ENCODE results near the gene EMILIN2.

DNA sequence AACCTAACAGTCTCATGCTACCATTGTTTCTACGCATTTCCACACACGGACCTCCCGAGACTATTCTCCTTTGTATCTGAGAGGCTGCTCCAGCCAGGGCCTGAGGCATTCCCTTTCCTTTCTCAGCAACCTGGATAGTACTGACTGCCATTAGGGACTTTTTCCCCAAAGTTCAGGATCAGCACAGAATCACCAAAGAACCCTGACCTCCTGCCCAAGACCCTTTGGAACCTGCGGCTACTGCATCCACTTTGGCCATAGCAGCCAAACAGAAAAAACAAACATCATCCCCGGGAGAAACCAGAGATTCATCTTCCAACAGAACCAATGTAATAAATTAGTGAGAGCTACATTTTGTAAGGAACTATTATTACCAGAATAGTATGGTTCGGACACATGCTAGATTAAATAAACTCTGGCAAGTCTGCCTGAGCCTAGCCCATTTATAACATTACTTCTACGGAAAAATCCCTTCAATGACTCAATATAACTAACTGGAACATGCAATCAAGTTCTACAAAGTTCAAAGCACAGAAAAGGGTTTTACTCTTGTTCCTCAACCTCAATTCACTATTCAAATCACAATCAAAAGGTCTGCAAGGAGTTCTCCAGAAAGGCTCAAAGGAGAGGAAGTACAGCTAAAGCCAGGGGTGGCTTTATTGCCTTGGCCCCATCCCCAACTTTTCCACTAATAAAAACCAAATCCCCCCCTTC is 114.3 kb downstream of the EMILIN2 start:
- TF ChIP-seq, protein P1, sequence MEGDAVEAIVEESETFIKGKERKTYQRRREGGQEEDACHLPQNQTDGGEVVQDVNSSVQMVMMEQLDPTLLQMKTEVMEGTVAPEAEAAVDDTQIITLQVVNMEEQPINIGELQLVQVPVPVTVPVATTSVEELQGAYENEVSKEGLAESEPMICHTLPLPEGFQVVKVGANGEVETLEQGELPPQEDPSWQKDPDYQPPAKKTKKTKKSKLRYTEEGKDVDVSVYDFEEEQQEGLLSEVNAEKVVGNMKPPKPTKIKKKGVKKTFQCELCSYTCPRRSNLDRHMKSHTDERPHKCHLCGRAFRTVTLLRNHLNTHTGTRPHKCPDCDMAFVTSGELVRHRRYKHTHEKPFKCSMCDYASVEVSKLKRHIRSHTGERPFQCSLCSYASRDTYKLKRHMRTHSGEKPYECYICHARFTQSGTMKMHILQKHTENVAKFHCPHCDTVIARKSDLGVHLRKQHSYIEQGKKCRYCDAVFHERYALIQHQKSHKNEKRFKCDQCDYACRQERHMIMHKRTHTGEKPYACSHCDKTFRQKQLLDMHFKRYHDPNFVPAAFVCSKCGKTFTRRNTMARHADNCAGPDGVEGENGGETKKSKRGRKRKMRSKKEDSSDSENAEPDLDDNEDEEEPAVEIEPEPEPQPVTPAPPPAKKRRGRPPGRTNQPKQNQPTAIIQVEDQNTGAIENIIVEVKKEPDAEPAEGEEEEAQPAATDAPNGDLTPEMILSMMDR (IDR thresholded peaks at IDR 0.05; ENCODE audit: low read depth, low read length, poor library complexity, severe bottlenecking) = no peak
- no peak for TF ChIP-seq EZH2phosphoT487 (IDR thresholded peaks at IDR 0.05; ENCODE audit: borderline replicate concordance, low read length)
